ENCODE results near the gene DLX1. TPM values are rescaled to one million over a fixed set of nuclear protein-coding genes. Genes with fewer than 3 reads are reported as not detected.

Gene DLX1
- total RNA-seq, 4 donors from 2014 or later, result 0.14 TPM; not detected in 3

DNA sequence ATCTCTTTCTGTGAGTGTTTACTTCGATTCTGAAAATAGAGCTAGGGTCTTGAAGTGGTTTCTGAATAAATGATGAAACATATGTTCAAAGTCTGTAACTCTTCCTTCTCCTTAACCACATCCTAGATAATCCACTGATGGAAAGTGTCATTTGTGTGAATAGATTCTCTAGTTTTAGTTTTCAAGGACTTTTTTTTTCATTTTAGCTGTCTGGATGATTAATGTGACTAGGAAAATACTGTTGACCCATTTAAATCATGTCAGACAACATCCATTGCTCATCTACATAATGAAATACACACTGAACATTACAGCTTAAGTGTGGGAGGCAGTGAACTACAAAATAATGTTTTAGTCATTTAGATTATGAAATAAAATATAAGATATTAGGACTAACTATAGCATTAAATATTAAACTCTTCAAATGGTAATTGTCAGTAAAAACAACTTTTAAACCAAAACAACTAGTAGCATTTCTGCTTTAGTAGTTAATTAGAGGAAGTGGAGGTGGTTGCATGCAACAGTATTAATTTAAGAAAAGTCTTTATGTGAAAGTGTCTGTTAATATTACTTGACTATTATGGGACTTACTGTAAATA, 39.1 kb upstream of the DLX1 start:
- H3K36me3 ChIP-seq, result no peaks in the 10 kb centered on the region
- H3K9me3 ChIP-seq, result no peaks in the 10 kb centered on the region
- TF ChIP-seq, protein P1, sequence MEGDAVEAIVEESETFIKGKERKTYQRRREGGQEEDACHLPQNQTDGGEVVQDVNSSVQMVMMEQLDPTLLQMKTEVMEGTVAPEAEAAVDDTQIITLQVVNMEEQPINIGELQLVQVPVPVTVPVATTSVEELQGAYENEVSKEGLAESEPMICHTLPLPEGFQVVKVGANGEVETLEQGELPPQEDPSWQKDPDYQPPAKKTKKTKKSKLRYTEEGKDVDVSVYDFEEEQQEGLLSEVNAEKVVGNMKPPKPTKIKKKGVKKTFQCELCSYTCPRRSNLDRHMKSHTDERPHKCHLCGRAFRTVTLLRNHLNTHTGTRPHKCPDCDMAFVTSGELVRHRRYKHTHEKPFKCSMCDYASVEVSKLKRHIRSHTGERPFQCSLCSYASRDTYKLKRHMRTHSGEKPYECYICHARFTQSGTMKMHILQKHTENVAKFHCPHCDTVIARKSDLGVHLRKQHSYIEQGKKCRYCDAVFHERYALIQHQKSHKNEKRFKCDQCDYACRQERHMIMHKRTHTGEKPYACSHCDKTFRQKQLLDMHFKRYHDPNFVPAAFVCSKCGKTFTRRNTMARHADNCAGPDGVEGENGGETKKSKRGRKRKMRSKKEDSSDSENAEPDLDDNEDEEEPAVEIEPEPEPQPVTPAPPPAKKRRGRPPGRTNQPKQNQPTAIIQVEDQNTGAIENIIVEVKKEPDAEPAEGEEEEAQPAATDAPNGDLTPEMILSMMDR (IDR thresholded peaks at IDR 0.05), result no peak
- TF ChIP-seq POLR2A (IDR thresholded peaks at IDR 0.05), result no peak
- no peaks in the 10 kb centered on the region for H3K27me3 ChIP-seq
- no peak overlapping the region for H3K4me3 ChIP-seq
- H3K27ac ChIP-seq, result no peak overlapping the region
- H3K4me1 ChIP-seq, result no peaks in the 10 kb centered on the region
- intact Hi-C loops (cut with DNase I; ENCODE audit: low total_unique reads), result no loop called here
- DNase-seq, result no peak

DNA sequence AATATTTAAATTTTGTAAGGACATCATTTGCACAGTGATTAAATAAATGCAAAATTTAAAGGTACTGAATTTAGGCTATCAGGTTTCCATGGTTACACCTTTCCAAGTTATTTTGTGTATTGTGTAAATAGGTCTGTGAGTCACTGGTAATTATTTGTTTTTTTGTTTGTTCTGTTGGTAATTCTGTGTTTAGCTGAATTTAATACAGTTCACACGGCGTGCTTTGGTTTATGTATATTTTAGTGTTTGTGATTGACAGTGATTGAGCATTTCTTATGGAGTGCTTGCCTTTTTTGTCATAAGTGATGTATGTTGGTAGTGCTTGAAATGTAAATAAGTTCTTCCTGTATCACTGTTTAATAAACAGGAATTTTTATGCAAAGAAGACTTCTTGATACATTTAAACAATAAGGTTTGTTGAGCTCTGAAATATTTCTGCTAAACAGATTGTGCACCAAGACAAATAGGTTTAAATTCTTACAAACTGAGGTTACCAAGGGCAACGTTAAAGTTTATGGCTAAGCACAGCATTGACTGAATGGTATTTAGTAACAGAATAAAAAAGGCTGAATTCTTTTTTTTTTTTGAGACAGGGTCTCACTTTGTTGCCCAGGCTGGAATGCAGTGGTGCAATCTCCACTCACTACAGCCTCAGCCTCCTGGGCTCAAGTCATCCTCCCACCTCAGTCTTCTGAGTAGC, 38.3 kb upstream of the DLX1 start:
- Histone ChIP-seq H3K36me3 (no peaks in the 10 kb centered on the region), H3K27me3 (no peaks in the 10 kb centered on the region), H3K4me3 (no peak overlapping the region), H3K27ac (no peak overlapping the region), H3K9me3 (no peaks in the 10 kb centered on the region), H3K4me1 (no peaks in the 10 kb centered on the region)
- intact Hi-C loops (cut with DNase I; ENCODE audit: low total_unique reads), result no loop called here
- TF ChIP-seq POLR2A (IDR thresholded peaks at IDR 0.05), result no peak
- no peak for DNase-seq

DNA sequence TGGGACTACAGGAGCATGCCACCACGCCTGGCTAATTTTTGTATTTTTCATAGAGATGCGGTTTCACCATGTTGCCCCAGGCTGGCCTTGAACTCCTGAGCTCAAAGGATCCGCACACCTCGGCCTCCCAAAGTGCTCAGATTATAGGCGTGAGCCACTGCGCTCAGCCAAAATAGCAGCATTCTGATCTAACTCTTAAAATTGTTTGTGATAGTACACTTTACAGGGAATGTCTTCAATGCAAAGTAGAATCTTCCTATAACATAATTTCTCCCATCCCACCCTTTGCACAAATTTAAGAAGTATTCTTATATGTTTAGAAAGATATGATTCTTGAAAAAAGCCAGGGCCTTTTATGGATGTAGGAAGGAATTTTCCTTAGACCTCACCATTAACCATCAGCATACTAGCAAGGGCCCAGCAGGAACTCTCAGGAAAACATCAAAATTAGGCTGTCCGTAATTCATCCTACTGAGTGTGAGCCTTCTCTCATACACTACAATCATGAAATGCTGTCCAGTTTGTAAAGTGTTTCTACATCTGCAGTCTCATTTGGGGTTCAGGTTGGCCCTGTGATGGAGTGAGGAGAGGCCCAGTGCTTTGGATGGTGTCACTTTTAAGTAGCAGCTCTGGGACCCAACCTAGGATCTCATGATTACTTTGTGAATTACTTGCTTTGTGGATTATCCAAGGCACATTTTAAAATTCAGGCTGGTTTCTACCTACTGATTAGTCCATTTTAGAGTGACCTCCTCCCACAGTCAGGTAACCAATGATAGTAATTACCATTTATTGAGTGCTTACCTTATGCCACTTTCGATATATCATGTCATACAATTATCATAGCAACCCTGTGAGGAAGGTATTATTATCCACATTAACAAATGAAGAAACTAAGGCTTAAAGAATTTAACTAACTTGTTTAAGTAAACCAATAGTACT, 37.5 kb upstream of the DLX1 start:
- Histone ChIP-seq H3K27me3 (no peaks in the 10 kb centered on the region), H3K4me1 (no peaks in the 10 kb centered on the region), H3K9me3 (no peaks in the 10 kb centered on the region), H3K27ac (no peak overlapping the region), H3K36me3 (no peaks in the 10 kb centered on the region), H3K4me3 (no peak overlapping the region)
- TF ChIP-seq, protein P1 (IDR thresholded peaks at IDR 0.05), result no peak
- TF ChIP-seq POLR2A (IDR thresholded peaks at IDR 0.05), result no peak
- intact Hi-C loops (cut with DNase I; ENCODE audit: low total_unique reads), result no loop called here
- no peak for DNase-seq

DNA sequence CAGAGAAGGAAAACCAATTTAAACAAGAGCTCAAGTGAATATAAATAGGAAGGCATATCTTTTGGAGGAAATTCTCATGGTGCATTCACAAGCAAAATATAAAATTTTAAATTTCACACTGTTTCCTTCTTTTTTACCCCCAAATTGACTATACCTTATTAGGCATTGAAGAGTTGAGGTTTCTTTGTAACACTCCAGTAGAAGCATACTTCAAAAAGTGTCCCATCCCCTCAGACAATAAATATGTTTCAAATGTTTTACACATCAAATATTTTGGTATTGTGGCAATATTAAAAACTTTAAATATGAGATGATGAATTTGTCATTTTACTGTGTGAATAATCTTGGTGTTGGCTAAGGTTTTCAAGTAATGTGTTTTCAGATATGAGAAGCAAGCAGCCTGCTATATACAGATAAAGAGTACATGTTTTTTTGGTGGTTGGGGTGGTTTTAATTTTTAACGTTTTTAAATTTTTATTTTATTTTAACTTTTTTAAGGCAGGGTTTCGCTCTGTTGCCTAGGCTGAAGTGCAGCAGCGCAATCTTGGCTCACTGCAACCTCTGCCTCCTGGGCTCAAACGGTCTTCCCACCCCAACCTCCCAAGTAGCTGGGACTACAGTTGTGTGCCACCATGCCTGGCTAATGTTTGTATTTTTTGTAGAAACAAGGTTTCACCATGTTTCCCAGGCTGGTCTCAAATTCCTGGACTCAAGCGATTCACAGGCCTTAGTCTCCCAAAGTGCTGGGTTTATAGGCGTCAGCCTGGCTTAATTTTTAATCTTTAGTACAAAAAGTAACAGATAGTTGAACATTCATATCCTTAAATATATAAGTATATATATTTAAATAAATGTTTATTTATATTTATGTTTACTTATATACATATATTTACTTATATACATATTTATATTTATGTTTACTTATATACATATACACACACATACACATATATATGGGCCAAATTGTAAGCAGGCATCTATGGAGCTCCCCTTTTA, 36.5 kb upstream of the DLX1 start:
- H3K27ac ChIP-seq, result no peak overlapping the region
- no peaks in the 10 kb centered on the region for H3K4me1 ChIP-seq
- no peaks in the 10 kb centered on the region for H3K9me3 ChIP-seq
- H3K36me3 ChIP-seq, result no peaks in the 10 kb centered on the region
- no peak overlapping the region for H3K4me3 ChIP-seq
- no peaks in the 10 kb centered on the region for H3K27me3 ChIP-seq
- intact Hi-C loops (cut with DNase I; ENCODE audit: low total_unique reads), result no loop called here
- DNase-seq, result no peak
- TF ChIP-seq, protein P1 (IDR thresholded peaks at IDR 0.05), result no peak
- TF ChIP-seq POLR2A (IDR thresholded peaks at IDR 0.05), result no peak

DNA sequence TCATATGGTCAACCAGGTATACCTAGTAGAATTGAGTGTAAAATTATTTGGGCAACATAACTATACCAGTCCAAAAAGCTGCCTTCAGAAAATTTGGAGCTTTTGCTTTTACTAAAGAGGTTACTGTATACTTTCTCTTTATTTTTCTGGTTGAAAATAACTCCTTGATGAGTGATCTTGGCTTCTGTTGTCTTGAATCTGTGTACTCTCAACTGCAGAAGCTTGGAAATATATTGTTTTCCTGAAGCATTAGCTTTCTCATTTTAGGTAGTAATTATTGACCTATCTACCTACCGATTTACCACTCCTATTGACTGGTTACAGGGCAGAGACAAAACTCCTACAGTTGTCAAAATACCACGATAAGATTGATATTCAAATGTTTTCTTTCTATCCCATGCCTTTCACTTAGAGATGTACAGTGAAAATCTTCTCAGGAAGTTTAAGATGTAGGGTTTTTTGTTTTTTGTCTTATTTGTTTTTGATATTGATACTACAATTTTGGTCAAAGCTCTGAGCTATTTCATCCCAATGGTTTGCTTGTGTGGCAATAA, 35.7 kb upstream of the DLX1 start:
- intact Hi-C loops (cut with DNase I; ENCODE audit: low total_unique reads), result no loop called here
- Histone ChIP-seq H3K9me3 (no peaks in the 10 kb centered on the region), H3K4me3 (no peak overlapping the region), H3K27me3 (no peaks in the 10 kb centered on the region), H3K36me3 (no peaks in the 10 kb centered on the region), H3K27ac (no peak overlapping the region), H3K4me1 (no peaks in the 10 kb centered on the region)
- TF ChIP-seq, protein P1 (IDR thresholded peaks at IDR 0.05), result no peak
- no peak for TF ChIP-seq POLR2A (IDR thresholded peaks at IDR 0.05)
- DNase-seq, result no peak

Measured in uterus (tissue), 4 donors.